ENCODE data around the gene CDH20. TPM values are rescaled to one million over a fixed set of nuclear protein-coding genes. Genes with fewer than 3 reads are reported as not detected.

CDH20 gene
- total RNA-seq, 2 experiments from 2014 or later: not detected

GRCh38 chr18:61503688-61504087, 170.5 kb downstream of the CDH20 start:
- H3K79me2 ChIP-seq (ENCODE audit: insufficient read depth, low read depth, low read length): no peaks in the 10 kb centered on the region
- no peak overlapping the region for H3K4me3 ChIP-seq (ENCODE audit: low read depth, low read length, poor library complexity, severe bottlenecking)
- CTCF ChIA-PET (ENCODE audit: unreplicated experiment): no interaction called here
- H3K9me2 ChIP-seq (ENCODE audit: insufficient read depth, low read length): no peaks in the 10 kb centered on the region
- no peaks in the 10 kb centered on the region for H3K9me3 ChIP-seq (ENCODE audit: low read length)
- H3K4me1 ChIP-seq (ENCODE audit: insufficient read depth, low read length, poor library complexity, severe bottlenecking): no peaks in the 10 kb centered on the region
- no TSS peak for BruUV-seq (replicated peaks)
- no peak overlapping the region for H3K4me2 ChIP-seq (ENCODE audit: low read length)
- TF ChIP-seq EZH2phosphoT487 (IDR thresholded peaks at IDR 0.05; ENCODE audit: borderline replicate concordance, low read depth, low read length) (no peak), CTCF (conservative IDR thresholded peaks at IDR 0.05; ENCODE audit: low read length) (no peak)
- DNase-seq (ENCODE audit: low spot score): no peak
- POLR2A ChIA-PET: interaction anchor here (0.7 kb wide), 1 partner anchor 46 kb away, joined by 3 read pairs; no protein-coding TSS in a partner anchor
- no peak overlapping the region for H3K27ac ChIP-seq (ENCODE audit: low read depth, low read length, poor library complexity, severe bottlenecking)
- intact Hi-C loops (cut with micrococcal nuclease; ENCODE audit: unreplicated experiment): loop anchor here (2.0 to 10.0 kb wide), 3 partner anchors 181 to 819 kb away; no protein-coding TSS in a partner anchor
- H4K20me1 ChIP-seq (ENCODE audit: insufficient read depth, low read length): no peaks in the 10 kb centered on the region
- H2AFZ ChIP-seq (ENCODE audit: low read length): no peak overlapping the region
- H3K36me3 ChIP-seq (ENCODE audit: insufficient read depth, low read length): no peaks in the 10 kb centered on the region

GRCh38 chr18:61528961-61529360, 195.7 kb downstream of the CDH20 start:
- Histone ChIP-seq H3K9me3 (ENCODE audit: low read length) (no peaks in the 10 kb centered on the region), H3K4me3 (ENCODE audit: low read depth, low read length, poor library complexity, severe bottlenecking) (no peak overlapping the region), H3K27ac (ENCODE audit: low read depth, low read length, poor library complexity, severe bottlenecking) (no peak overlapping the region), H3K4me2 (ENCODE audit: low read length) (no peak overlapping the region), H3K79me2 (ENCODE audit: insufficient read depth, low read depth, low read length) (no peaks in the 10 kb centered on the region), H3K36me3 (ENCODE audit: insufficient read depth, low read length) (no peaks in the 10 kb centered on the region), H3K9me2 (ENCODE audit: insufficient read depth, low read length) (no peaks in the 10 kb centered on the region), H2AFZ (ENCODE audit: low read length) (no peak overlapping the region), H3K4me1 (ENCODE audit: insufficient read depth, low read length, poor library complexity, severe bottlenecking) (no peaks in the 10 kb centered on the region), H4K20me1 (ENCODE audit: insufficient read depth, low read length) (no peaks in the 10 kb centered on the region)
- DNase-seq (ENCODE audit: low spot score): no peak
- ChIA-PET CTCF (ENCODE audit: unreplicated experiment) (no interaction called here), POLR2A (no interaction called here)
- BruUV-seq (replicated peaks): no TSS peak
- intact Hi-C loops (cut with micrococcal nuclease; ENCODE audit: unreplicated experiment): no loop called here
- TF ChIP-seq EZH2phosphoT487 (IDR thresholded peaks at IDR 0.05; ENCODE audit: borderline replicate concordance, low read depth, low read length) (no peak), CTCF (conservative IDR thresholded peaks at IDR 0.05; ENCODE audit: low read length) (no peak)

GRCh38 chr18:61530681-61531080, 197.5 kb downstream of the CDH20 start:
- intact Hi-C loops (cut with micrococcal nuclease; ENCODE audit: unreplicated experiment): no loop called here
- POLR2A ChIA-PET: no interaction called here
- no peaks in the 10 kb centered on the region for H3K36me3 ChIP-seq (ENCODE audit: insufficient read depth, low read length)
- no peak for DNase-seq (ENCODE audit: low spot score)
- no peak overlapping the region for H3K4me2 ChIP-seq (ENCODE audit: low read length)
- no peak overlapping the region for H3K4me3 ChIP-seq (ENCODE audit: low read depth, low read length, poor library complexity, severe bottlenecking)
- BruUV-seq (replicated peaks): no TSS peak
- CTCF ChIA-PET (ENCODE audit: unreplicated experiment): no interaction called here
- no peak for TF ChIP-seq CTCF (conservative IDR thresholded peaks at IDR 0.05; ENCODE audit: low read length)
- TF ChIP-seq EZH2phosphoT487 (IDR thresholded peaks at IDR 0.05; ENCODE audit: borderline replicate concordance, low read depth, low read length): no peak
- H2AFZ ChIP-seq (ENCODE audit: low read length): no peak overlapping the region
- H3K79me2 ChIP-seq (ENCODE audit: insufficient read depth, low read depth, low read length): no peaks in the 10 kb centered on the region
- H3K4me1 ChIP-seq (ENCODE audit: insufficient read depth, low read length, poor library complexity, severe bottlenecking): no peaks in the 10 kb centered on the region
- H4K20me1 ChIP-seq (ENCODE audit: insufficient read depth, low read length): no peaks in the 10 kb centered on the region
- H3K9me3 ChIP-seq (ENCODE audit: low read length): no peaks in the 10 kb centered on the region
- H3K27ac ChIP-seq (ENCODE audit: low read depth, low read length, poor library complexity, severe bottlenecking): no peak overlapping the region
- no peaks in the 10 kb centered on the region for H3K9me2 ChIP-seq (ENCODE audit: insufficient read depth, low read length)
